HG02798 (cell line): ENCODE data around the gene TOP1.

Source experiments
- ATAC-seq: cut with Tn5 transposase; IDR thresholded peaks from one replicate; pipeline ENCODE4 v1.9.1; 2021; ENCODE audit warnings: mild to moderate bottlenecking; ENCODE audit not compliant: unreplicated experiment, poor library complexity

Gene TOP1

DNA sequence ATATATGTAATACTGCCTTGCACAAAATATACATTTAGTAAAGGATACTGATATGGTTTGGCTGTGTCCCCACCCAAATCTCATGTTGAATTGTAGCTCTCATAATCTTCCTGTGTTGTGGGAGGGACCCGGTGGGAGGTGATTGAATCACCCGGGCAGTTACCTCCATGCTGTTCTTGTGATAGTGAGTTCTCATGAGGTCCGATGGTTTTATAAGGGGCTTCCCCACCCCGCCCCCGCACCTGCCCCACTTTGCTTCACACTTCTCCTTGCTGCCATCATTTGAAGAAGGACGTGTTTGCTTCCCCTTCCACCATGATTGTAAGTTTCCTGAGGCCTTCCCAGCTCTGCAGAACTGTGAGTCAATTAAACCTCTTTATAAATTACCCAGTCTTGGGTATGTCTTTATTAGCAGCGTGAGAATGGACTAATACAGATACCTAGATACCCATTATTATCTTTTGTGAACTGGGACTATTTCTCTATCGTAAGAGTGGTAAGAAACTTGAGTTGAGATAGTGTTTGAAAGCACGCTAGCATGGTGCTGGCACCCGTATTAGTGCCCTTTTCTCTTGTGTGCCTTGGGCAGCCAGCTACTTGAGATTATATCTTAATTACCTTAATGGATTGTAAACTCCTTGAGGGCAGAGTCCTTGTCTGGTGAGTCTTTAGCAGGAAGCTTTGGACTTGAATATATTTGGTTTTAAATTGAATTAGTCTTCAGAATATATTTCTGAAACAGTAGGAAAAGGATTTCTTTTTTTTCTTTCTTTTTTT is 25.6 kb downstream of the TOP1 start:
- ATAC-seq: no peak

DNA sequence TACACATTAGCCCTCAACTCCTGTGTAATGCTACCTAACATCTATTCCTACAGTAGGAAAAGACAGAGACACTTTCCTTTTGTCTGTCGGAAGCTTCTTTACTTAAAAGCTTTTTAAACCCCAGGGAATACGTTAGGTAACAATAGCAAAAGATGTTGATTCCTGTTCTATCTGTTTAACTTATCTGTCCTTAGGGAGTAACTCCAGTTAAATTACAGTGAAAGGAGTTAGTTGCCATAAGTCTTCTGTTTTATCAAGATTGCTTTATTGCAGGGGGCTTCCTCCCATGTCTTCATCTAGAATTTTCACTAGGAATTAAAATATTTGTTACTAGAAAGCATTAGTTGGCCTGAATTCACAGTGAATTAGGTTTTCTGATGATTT is 26.2 kb downstream of the TOP1 start:
- ATAC-seq: no peak

DNA sequence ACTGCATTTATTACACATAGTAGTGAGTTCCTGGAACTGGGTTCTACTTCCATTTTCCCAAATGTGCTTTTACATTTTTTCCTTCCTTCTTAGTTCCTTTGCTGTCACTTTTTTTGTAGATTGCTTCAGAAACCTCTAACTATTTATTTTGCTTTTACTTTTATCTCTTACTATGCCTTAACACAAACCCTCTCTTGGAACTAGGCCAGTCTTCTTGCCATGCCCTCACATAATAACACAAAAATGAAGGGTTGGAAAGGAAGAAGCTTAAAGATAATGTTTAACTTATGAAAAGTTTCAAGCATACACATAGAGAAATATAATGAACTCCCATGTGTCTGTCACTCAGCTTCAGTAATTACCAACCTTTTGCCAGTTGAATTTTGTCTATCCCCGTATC is 27.1 kb downstream of the TOP1 start:
- no peak for ATAC-seq

DNA sequence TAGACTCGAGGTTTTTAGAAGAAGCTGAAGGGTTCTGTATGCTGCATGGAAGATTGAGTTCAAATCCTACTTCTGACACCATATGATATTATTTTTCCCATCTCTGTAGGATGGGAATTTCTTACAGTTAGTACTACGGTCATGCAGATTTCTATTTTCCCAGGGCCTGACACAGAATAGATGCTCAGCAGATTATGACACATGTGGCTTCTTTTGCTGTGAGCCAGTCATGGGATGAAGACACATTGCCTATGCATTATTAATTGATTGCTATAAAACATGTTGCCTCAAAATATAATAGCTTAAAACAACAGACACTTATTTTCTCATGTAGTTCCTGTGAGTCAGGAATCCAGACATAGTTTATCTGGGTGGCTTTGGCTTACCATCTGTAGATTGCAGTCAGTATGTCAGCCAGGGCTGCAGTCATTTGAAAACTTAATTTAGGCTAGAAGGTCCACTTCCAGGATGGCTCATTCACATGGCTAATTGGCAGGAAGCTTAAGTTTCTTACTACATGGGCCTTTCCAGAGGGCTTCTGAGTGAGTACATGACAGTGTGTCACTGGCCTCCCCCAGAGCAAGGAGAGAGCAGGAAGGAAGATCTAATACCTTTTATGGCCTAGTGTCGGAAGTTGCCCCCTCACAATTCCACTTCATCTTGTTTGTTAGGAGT is 29.5 kb downstream of the TOP1 start:
- ATAC-seq: no peak

DNA sequence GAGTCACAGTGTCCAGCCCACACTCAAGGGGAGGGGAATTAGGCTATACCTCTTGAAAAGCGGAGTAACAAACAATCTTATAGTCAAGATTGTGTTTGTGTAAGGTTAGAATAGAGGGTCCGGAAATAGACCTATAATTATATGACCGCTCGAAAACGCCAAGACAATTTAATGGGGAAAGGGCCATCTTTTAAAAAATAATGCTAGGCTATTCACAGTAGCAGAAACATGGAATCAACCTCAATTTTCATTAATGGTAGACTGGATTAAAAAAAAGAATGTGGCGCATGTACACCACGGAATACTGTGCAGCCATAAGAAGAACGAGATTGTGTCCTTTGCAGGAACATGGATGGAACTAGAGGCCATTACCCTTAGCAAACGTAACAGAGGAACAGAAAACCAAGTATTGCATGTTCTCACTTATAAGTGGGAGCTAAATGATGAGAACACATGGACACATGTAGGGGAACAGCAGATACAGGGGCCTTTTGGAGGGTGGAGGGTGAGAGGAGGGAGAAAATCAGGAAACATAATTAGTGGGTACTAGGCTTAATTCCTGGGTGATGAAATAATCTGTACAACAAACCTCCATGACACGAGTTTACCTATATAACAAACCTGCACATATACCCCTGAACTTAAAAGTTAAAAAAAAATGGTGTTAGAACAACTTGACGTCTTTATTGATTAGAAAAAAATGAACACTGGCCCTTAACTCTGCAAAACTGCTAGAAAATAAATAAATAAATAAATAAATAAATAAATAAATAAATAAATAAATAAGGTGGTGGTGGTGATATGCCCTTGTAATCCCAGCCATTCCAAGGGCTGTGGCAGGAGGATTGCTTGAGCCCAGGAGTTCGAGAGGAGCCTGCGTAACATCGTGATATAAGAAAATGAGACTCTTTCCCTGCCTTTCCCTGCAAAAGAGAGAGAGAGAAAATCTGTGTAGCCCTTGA is 30.3 kb downstream of the TOP1 start:
- no peak for ATAC-seq

DNA sequence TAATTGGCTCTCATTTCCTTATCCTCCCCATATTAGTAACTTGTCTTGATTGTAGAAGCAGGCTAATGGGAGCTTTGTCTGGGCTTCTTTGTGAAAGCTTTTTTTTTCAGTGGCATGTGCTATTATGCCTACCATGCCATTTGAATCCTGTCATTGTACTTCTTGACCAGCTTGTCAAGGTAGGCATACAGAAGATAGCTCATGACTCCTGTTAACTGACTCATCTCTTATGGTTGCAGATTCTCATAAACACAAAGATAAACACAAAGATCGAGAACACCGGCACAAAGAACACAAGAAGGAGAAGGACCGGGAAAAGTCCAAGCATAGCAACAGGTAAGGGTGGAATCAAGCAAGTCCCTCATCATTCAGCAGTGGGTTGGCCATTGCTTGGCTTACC is 32.5 kb downstream of the TOP1 start:
- ATAC-seq: no peak

DNA sequence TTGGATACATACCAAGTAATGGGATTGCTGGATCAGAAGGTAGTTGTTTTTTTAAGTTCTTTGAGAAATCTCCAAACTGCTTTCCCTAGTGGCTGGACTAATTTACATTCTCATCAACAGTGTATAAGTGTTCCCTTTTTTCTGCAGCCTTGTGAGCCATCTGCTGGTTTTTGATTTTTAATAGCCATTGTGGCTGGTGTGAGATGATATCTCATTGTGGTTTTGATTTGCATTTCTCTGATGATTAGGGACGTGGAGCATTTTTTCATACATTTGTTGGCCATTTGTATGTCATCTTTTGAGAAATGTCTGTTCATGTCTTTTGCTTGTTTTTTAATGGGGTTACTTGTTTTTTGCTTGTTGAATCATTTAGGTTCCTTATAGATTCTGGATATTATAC is 34.8 kb downstream of the TOP1 start:
- no peak for ATAC-seq

DNA sequence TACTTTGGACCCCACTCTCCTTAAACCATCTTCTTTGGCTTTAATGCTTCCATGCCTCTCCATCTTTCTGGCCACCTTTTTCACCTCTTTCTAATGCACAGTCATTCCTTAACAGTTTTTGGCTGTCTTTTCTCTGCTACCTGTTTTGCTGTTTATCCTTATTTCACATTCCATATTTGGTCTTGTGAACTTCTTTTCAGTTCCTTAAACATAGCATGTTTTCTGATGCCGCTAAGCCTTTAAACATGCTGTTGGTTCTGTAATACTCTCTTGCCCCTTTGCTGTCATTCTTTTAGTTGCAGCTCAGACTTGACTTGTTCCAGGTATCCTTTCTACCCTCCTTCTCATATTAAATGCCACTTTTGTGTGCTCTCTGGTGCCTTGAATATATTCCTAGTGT is 35.8 kb downstream of the TOP1 start:
- peak; percentile 74 for ATAC-seq

DNA sequence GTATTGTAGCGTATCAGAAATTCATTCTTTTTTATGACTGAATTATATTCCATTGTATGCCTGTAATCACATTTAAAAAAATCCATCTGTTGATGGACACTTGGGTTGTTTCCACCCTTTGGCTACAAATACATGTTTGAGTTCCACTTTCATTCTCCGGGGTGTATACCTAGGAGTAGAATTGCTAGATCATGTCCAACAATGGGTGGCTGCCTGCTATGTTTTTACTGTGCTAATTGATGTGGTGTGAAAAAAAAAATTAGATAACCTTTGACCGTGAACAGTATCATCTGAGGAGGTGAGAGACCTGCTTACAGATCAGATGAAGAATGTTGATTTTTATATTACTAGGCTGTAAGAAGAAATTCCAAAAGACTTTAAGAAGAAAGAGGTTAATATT is 37.1 kb downstream of the TOP1 start:
- no peak for ATAC-seq

DNA sequence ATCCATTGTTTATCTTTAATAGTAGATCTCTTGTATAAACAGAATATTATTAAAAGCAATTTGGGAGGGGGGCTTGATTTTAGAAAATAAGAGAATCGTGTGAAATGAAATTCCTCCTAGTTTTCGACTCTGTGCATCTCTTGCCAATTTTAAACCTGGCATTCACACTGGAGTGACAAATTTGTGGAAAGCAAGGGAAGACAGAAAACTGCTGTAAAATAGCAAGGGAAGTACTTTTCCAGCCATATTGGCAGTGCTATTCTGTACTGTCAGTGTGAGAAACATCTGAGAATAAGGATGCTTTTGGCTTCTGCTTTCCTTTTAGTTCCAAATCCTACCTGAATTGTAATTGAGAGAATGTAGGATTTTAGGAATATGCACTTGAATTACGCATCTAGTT is 40.2 kb downstream of the TOP1 start:
- no peak for ATAC-seq

DNA sequence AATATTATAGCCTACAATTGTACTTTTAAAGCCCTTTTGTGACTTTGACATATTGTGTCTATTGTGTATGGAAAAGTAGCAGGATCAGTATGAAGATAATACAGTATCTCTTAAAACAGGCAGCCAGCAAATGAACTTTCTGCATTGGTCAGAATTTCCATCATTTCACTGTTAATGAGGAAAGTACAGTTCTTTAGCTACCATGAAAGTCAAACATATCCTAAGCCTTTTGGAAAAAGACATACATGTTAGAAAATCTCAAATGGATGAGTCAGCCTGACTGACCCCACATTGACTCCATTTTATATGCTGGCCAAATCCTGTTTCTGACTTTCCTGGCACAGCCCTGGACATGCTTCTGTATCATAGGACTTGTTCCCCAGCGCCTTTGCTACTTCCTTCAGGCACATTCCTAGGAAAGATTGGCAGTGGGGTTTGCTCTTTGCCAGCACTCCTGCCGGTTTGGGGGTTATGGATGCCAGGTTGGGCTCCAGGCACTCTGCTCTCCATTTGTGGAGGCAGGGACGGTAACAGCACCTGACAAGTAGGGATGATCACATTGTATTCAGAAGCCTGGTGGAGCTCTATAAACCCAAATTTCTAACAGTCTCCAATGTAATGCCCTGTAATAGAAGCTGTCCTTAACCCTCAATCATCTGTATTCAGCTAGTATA is 43.7 kb downstream of the TOP1 start:
- no peak for ATAC-seq

DNA sequence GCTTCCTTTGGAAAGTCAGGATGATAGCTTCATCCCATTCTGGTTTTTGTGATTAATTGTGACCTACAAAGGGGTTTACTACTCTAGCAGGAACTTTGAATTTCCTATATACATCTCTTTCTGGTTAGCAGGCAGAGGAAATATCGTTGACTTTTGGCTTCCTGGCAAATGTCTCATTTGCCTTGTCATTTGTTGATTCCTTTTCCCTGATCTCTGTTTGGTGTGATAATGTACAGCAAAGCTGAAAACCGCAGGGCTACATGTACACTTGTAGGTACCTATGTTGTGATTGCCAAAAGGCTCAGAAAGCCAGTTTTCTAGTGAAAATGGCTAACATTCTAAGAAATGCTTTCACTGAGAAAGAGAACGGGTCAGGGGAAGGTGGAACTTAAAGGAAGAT is 44.3 kb downstream of the TOP1 start:
- no peak for ATAC-seq

DNA sequence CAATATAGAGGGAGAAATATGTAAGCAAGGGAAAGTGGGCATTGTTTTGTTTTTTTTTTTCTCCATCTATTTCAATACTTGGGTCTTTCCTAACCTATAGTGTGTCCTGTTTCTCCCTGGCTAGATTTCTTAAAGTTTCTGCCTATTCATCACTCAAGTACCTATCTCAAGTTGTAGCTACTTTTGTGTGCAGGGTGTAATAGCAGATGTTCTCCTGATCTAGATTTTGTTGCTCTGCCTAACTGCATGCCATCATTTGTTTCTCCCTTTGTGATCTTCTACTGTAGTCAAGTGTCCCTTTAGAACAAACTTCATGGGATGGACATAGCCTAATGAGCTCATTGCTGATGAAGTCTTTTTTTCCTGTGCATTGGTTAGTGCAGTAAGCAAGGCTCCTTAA is 45.8 kb downstream of the TOP1 start:
- no peak for ATAC-seq

DNA sequence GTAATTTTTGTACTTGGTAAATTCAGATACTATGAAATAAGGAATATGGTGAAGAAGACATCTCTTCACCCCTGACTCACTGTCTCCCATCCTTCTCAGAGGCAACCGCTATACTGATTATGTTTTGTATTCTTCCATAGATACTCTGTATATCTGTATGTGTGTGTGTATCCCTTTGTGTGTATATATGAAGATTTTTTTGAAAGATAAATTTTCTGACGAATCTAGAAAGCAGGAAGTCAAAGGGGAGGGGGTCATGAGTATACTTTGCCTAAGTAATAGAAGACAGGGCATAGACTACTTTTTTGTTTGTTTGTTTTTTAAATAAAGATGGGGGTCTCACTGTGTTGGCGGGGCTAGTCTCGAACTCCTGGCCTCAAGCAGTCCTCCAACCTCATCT is 48.2 kb downstream of the TOP1 start:
- no peak for ATAC-seq

DNA sequence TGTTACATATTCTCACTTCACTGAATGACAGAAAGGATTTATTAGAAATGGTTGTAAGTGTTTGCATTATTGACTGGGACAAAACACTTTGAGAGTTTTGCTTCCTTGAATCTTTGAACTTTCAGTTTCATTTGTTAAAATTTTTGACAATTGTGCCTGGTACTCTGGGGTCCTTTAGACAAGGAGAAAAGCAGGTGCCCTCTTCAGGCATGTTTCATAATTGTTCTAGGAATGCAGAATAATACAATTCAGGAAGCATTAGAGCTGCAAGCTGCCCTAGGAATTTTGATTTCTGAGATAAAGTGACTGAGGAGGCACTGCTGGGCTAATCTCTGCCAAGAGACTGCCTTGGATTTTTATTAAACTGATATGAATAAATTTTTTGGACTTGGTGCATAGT is 49.7 kb downstream of the TOP1 start:
- ATAC-seq: no peak

DNA sequence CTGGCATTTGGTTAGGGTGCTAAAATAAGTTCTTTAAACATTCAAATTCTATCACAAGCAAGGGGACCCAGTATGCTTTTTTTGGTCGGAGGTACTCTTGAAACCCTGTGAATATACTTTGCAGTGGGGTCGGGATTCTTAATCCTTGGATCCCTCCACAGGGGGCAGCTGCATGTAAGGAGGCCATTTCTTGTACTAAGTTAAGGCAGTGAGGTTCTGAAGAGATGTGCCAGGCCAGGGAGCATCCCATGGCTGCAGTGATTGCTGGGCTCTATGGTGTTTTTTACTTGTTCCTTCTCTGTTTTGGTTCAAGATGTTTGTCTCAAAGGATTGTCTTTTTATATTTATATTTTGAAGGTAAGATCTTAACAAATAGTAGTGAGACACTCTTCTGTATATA is 50.4 kb downstream of the TOP1 start:
- ATAC-seq: no peak

DNA sequence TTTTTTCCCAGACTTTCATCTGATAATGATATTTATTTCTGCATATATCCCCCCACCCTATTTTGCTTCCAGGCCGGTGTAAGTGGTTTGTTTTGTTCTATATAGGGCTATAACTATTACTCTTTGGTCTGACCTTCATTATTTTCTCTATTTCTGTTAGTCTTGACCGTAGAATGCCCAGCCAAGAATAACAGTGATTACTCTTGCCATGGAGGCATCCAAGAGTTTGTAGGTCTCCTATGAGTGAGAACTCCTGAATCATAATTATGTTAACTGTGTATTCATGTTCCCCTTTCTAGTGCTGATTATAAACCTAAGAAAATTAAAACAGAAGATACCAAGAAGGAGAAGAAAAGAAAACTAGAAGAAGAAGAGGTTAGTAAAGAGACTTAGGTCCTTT is 52.2 kb downstream of the TOP1 start:
- ATAC-seq: no peak

DNA sequence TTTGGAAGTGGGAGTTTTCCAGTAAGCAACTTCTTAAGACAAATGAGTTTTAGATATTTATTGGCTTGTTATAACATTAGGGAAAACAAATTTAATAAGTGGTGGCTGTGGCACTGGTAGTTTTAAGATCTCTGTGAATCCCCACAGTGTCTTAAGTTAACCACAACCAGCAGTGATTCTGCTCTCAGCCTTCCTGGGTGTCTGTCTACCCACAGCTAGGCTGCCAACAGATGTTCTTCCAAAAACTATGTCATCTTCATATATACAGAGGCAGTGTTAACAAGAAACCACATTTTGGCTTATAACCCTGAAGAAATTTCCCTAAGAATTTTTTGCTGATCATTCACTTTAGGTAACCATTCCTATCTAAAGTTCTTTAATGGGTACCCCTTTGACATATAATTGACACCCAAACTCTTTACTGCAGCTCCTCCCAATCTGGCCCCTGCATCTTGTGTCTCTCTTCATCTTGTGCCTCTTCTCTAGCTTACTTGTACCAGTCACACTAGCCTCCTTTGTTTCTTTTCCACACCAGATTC is 52.7 kb downstream of the TOP1 start:
- no peak for ATAC-seq

DNA sequence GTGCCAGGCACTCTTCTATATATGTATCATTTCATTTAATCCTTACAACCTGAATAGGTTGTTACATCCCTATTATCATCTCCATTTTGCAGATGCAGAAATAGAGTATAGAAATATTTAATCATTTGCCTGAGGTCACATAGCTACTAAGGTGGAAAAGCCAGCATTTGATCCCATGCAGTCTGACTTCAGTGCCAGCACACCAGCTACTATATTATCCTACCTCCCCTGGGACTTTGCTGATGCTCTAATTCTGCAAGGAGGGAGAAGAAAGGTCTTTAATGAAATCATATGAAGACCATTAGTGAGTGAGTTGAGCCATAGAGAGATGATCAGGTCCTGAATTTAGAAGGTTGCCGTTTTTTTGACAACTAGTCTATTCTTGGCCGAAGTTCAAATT is 53.7 kb downstream of the TOP1 start:
- no peak for ATAC-seq

DNA sequence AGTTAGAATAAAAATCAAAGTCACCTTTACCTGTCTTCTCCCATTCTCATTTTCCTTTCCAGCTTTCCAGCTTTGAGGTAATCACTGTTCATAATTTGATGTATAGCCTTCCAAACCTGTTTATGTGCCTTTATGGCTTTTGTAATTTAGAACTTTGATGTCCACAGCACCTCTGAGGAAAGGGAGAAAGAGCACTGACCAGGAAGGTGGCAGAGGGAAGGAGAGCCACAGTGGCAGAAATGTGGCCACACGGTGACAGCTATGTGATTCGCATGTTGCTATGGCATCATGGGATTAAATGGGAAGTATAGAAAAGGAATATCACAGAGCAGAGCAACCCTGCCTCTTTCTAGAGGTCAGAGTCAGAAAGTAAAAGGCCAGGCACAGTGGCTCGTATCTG is 57.0 kb downstream of the TOP1 start:
- ATAC-seq: no peak
